GM18499 (cell line): Measurements from ENCODE around the gene LAMP1.
A peak's percentile ranks its signal among the peaks of the same experiment; 100 is the strongest.
"Not testable (repeated sequence)": the region's sequence is repeated elsewhere in the genome, so short reads cannot be mapped to it uniquely, and the experiment has no call there.

Experiments used
- ATAC-seq: cut with Tn5 transposase; IDR thresholded peaks from one replicate; pipeline ENCODE4 v1.9.1; 2021; ENCODE audit warnings: moderate number of reproducible peaks; ENCODE audit not compliant: insufficient read depth, unreplicated experiment

Gene LAMP1

GRCh38 chr13:113295776-113296175 is 1.3 kb upstream of the LAMP1 start:
- ATAC-seq, result no peak

GRCh38 chr13:113297370-113298042 is 467 bp downstream of the LAMP1 start:
- ATAC-seq, result peak; percentile 25

GRCh38 chr13:113298043-113298945 is 1.3 kb downstream of the LAMP1 start:
- no peak for ATAC-seq

DNA sequence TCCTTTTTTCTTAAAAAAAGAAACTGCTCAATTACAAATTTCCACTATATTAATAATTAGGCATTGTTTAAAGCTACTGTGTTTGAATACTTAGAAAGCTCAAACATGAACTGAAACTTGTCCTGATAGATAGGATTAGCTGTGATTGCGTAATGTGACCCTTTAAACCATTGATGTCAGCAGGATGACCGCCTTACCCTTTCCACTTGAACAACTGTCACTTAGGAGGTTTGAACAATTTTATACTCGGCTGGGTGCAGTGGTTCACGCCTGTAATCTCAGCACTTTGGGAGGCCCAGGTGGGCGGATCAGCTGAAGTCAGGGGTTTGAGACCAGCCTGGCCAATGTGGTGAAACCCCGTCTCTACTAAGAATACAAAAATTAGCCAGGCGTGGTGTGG is 2.9 kb downstream of the LAMP1 start:
- no peak for ATAC-seq

DNA sequence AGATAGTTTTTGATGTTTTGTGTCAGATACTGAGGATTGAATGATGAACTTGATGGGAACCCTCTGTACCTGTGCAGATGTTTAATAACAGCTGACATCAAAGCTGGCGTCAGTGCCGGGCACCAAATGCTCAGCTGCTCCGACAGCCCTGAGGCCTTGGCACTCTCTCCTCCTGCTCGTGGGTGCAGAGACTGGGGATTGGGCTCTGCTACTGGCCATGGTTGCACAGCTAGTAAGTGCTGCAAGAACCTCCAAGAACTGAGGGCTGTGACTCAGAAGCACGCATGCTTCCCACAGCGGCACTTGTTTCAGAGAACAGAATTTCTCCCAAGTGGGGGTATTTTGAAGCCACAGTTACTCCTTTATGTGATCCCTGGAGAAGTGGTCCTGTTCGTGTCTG is 5.9 kb downstream of the LAMP1 start:
- no peak for ATAC-seq

DNA sequence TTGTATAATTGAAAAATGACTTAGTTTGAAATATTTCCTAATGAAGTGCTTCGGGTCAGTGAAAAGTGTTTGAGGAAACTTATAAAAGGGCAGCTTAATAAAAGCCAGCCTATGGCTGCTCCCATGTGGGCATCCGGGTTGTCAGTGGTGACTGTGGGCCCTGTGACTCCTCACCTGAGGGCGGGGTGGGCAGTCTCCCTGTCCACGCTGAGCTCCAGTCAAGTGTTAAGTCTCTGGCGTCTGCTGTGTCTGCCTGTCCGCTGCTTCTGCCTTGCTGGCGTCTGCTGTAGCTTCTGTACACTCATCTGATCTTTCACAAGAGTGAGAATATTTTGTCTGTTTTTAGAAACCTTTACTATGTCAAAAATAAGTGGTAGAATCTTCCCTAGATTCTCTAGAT is 7.1 kb downstream of the LAMP1 start:
- no peak for ATAC-seq

DNA sequence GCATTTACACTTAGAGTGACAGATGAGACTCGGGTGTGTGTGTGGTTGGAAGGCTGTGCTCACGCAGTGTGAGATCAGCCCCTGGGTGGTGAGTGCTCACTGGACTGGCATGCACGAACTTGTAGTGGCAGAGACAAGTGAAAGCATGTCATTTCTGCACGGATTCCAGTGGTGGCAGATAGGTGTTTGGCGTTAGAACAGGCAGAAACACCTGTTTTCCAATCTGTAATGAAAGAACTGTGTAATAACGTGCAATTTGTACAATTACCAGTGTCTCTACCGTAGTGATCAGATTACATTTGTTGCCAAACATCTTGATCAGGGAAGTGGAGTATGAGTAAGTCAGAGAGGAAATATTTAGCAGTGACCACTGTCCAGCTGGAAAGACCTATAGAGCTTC is 8.2 kb downstream of the LAMP1 start:
- ATAC-seq, result no peak

- no peak for ATAC-seq
These were observed 10.5 kb downstream of the LAMP1 start for GRCh38 chr13:113307491-113307890.

GRCh38 chr13:113309473-113309872 is 12.4 kb downstream of the LAMP1 start:
- ATAC-seq, result no peak

- not testable (repeated sequence) for ATAC-seq
These were observed 17.1 kb downstream of the LAMP1 start for GRCh38 chr13:113314112-113314511.

DNA sequence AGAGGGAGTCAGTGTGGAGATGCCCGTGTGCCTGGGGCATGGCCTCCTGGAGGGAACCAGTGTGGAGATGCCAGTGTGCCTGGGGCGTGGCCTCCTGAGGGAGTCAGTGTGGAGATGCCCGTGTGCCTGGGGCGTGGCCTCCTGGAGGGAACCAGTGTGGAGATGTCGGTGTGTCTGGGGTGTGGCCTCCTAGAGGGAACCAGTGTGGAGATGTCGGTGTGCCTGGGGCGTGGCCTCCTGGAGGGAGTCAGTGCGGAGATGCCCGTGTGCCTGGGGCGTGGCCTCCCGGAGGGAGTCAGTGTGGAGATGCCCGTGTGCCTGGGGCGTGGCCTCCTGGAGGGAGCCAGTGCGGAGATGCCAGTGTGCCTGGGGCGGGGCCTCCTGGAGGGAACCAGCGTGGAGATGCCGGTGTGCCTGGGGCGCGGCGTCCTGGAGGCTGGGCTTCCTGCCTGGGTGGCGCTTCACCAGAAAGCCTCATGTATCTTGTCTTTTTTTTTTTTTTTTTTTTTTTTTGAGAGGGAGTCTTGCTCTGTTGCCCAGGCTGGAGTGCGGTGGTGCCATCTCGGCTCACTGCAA is 17.9 kb downstream of the LAMP1 start:
- not testable (repeated sequence) for ATAC-seq

GRCh38 chr13:113315992-113316391 is 19.0 kb downstream of the LAMP1 start:
- no peak for ATAC-seq

DNA sequence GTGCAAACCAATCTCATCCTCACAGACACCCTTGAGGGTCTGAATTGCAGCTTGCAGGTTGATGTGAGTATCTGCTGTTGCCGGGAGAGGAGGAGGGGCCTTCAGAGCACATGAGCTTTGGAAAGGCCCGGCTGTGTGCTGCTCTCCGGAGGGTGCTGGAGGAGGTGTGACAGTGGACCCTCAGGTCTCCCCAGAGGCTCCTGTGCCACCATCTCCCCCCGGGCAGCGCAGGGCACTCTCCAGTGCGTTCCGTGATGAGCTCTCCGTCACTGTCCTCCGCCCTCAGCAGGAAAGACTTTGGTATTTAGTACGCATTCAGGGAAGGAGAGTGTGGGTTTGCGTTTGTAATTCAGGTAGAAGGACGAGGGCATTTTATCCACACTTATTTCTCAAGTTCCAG is 20.0 kb downstream of the LAMP1 start:
- no peak for ATAC-seq

DNA sequence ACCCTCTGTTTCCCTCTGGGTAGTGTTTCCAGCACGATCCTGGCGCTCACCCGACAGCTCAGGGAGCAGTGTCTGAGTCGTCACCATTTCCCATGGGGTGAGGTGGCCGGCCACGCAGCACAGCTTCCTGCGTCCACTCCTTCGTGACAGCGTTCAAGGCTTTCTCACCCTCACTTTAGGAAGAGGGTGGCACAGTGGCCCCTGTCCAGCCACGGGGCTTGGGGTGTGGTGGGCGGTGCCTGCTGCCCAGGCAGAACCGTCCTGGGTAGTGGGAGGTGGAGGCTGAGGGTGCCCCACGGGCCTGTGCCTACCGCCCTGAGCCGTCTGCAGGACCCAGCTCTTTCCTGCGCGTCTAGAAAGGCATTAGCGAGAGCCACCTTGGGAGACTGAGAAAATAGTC is 21.9 kb downstream of the LAMP1 start:
- no peak for ATAC-seq

- no peak for ATAC-seq
These were observed 22.3 kb downstream of the LAMP1 start for GRCh38 chr13:113319371-113319770.

DNA sequence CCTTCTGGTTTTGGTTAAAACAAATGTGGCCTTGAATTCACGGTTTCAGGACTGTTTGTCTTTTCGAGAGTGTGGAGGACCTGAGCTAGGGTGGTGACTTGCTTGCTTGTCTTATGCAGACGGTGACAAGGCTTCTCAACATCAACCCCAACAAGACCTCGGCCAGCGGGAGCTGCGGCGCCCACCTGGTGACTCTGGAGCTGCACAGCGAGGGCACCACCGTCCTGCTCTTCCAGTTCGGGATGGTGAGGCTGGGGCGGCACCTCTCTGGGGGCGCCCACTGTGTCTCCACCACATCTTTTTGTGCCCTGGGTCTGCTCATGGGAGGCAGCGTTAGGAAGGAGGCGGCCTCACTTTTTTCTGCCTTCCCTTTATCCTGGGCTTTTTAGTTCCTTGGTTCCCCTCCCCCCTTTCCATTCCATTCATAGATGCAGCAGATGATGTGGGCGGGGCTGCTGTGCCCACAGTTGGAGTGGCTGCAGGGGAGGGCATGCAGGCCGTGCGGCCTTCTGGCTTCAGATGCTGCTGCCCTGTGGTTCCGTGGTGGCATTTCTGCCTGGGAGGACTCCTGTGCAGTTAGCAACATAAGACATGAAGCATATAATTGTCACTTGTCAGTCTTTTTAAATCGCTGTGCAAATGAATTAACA is 23.3 kb downstream of the LAMP1 start:
- ATAC-seq, result no peak

GRCh38 chr13:113321546-113321945 is 24.5 kb downstream of the LAMP1 start:
- ATAC-seq, result no peak

DNA sequence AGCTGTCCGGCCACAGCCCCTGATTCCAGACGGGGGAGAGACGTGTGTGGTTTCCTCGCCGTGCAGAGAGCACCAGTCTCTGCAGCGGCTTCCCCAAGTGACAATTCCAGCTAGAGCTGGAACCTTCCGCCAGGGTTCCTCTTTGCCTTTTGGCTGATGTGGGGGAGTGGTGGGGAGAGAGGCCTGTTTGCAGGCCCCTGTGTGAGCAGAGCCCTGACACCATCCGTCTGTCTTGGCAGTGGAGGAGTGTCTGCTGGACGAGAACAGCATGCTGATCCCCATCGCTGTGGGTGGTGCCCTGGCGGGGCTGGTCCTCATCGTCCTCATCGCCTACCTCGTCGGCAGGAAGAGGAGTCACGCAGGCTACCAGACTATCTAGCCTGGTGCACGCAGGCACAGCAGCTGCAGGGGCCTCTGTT is 25.0 kb downstream of the LAMP1 start:
- ATAC-seq, result no peak

DNA sequence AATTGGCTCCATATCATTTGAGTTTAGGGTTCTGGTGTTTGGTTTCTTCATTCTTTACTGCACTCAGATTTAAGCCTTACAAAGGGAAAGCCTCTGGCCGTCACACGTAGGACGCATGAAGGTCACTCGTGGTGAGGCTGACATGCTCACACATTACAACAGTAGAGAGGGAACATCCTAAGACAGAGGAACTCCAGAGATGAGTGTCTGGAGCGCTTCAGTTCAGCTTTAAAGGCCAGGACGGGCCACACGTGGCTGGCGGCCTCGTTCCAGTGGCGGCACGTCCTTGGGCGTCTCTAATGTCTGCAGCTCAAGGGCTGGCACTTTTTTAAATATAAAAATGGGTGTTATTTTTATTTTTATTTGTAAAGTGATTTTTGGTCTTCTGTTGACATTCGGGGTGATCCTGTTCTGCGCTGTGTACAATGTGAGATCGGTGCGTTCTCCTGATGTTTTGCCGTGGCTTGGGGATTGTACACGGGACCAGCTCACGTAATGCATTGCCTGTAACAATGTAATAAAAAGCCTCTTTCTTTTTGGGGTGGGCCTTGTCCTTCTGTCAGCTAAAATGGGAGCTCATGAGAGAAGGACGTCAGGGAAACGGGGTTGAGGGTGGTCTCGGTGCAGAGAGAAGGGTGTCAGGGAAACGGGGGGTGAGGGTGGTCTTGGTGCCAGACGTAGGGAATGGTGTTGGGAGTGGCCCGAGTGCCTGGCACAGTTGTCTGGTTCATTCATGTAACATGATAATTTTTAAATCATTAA is 26.0 kb downstream of the LAMP1 start:
- no peak for ATAC-seq

DNA sequence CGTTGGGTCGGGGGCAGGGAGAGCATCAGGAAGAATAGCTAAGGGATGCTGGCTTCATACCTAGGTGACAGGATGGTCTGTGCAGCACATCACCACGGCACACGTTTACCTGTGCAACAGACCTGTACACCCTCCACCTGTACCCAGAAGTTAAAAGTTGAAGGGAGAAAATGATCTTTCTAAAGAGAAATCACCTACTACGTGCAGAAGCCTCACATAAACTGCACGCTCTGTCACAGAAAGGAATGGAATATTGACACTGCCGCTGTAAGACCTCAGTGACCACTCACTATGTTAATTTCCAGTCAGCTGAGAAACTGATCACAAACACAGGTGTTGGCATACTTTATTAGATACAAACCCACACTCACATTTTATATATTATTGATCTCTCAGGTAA is 26.8 kb downstream of the LAMP1 start:
- no peak for ATAC-seq
